ENCODE measurements around the gene NAP1L4. TPM values are rescaled to one million over a fixed set of nuclear protein-coding genes. Genes with fewer than 3 reads are reported as not detected.

The NAP1L4 gene
- total RNA-seq, 4 donors from 2014 or later: 90.0 to 148 (median 125) TPM

DNA sequence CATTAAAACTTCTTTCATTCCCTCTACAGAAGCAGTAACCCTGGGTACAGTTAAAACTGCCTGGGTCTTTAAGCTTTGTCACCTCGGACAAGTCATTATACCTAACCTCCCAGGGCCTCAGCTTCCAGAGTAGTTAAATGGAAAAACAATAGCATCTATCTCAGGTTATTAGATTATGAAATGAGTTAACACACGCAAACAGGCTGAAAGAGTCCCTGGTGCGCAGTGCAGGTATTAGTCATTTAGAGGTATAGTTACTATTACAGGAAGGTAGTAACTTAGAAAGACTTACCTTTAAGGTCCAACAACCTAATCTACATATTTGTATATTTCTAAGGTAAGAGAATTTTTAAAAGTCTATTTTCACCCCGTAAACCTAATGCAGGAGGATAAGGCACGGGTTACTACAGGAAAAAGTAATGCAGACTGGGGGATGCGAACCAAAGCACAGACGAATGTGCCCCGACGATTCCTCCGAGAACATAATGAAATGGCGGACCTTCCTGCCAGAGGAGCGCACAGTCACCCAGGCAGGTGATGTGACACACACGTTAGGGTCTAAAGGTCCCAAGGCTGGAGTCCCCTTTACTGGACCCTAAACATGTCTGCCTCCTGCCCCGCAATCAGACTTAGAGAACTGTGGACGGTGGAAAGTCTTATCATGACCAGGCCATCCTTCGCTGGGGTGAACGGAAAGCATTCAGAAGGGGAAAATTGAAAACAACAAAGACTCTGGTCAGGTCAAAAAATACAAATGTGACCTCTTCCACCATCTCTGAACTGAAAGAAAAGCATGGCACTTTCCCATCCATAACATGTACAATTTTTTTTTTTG lies 1.3 kb downstream of the NAP1L4 start:
- WGBS: 2% methylated on average over 17 of the region's 17 CpGs
- H3K9me3 ChIP-seq: no peaks in the 10 kb centered on the region
- peak overlapping the region; percentile 90 to 97 (median 92) for H3K27ac ChIP-seq (replicated peaks in 1 of 4)
- intact Hi-C loops (cut with DNase I): no loop called here
- peaks cover 0 to 4% (median 0%) of the 10 kb centered on the region in 4 donors for H3K36me3 ChIP-seq
- no peak for DNase-seq (ENCODE audit: extremely low spot score)
- peaks cover 39 to 59% (median 56%) of the 10 kb centered on the region in 4 donors for H3K4me1 ChIP-seq
- TF ChIP-seq POLR2A (IDR thresholded peaks at IDR 0.05; ENCODE audit: low read depth): no peak
- TF ChIP-seq EP300 (IDR thresholded peaks at IDR 0.05): no peak
- TF ChIP-seq POLR2AphosphoS5 (IDR thresholded peaks at IDR 0.05): no peak
- TF ChIP-seq, protein P1, sequence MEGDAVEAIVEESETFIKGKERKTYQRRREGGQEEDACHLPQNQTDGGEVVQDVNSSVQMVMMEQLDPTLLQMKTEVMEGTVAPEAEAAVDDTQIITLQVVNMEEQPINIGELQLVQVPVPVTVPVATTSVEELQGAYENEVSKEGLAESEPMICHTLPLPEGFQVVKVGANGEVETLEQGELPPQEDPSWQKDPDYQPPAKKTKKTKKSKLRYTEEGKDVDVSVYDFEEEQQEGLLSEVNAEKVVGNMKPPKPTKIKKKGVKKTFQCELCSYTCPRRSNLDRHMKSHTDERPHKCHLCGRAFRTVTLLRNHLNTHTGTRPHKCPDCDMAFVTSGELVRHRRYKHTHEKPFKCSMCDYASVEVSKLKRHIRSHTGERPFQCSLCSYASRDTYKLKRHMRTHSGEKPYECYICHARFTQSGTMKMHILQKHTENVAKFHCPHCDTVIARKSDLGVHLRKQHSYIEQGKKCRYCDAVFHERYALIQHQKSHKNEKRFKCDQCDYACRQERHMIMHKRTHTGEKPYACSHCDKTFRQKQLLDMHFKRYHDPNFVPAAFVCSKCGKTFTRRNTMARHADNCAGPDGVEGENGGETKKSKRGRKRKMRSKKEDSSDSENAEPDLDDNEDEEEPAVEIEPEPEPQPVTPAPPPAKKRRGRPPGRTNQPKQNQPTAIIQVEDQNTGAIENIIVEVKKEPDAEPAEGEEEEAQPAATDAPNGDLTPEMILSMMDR (IDR thresholded peaks at IDR 0.05): no peak
- peak overlapping the region; percentile 75 to 91 (median 80) for H3K4me3 ChIP-seq
- no peaks in the 10 kb centered on the region for H3K27me3 ChIP-seq

DNA sequence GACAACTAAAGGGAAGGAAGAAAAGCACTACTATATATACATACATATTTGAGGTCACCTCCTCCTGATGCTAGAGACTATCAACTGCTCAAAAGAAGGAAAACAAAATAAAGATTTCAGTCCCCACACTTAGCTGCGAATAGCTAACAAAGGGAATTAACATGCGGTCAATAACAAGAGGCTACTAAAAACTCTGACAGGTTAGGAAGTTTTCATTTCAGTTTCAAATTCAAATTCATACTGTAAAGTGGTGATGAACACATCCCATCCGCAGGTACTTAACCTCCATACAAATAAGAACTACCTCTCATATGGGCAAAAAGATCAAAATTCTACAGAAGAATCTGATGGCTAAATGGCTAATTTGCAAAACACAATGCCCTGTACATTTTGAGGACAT lies 2.6 kb downstream of the NAP1L4 start:
- Histone ChIP-seq H3K4me1 (peaks cover 39 to 71% (median 66%) of the 10 kb centered on the region in 4 donors), H3K9me3 (no peaks in the 10 kb centered on the region), H3K27me3 (no peaks in the 10 kb centered on the region), H3K36me3 (peaks cover 0 to 4% (median 0%) of the 10 kb centered on the region in 4 donors), H3K27ac (replicated peaks in 1 of 4) (peak overlapping the region; percentile 9 to 93 (median 49)), H3K4me3 (peak overlapping the region; percentile 2 to 76 (median 48))
- TF ChIP-seq POLR2A (IDR thresholded peaks at IDR 0.05; ENCODE audit: low read depth): no peak
- intact Hi-C loops (cut with DNase I): no loop called here
- DNase-seq (ENCODE audit: extremely low spot score): no peak
- WGBS: 42% methylated on average over 3 of the region's 3 CpGs

DNA sequence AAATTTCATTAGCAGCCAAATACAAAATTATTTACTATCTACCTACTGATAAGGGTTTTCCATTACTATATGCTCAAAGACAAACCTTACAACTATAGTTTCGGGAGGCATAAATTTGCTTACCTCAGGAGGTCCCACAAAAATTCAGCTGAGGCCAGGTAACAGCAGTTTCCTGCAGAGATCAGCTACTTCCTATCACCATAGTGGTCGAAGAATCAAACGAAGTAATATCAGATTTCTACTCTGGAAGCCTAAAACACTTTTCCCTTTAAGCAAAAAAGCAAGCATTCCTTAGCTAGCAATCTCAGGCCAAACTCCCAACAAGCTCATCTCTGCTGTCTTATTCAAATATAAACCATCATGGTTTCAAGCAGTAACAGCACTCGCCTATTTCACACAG lies 3.1 kb downstream of the NAP1L4 start:
- TF ChIP-seq EP300 (IDR thresholded peaks at IDR 0.05) (no peak), POLR2A (IDR thresholded peaks at IDR 0.05; ENCODE audit: low read depth) (no peak), POLR2AphosphoS5 (IDR thresholded peaks at IDR 0.05) (no peak)
- TF ChIP-seq, protein P1 (IDR thresholded peaks at IDR 0.05): no peak
- 30% methylated on average over 4 of the region's 4 CpGs for WGBS
- DNase-seq (ENCODE audit: extremely low spot score): no peak
- intact Hi-C loops (cut with DNase I): no loop called here
- Histone ChIP-seq H3K27me3 (no peaks in the 10 kb centered on the region), H3K4me3 (peak overlapping the region; percentile 9 to 76 (median 44)), H3K27ac (replicated peaks in 1 of 4) (peak overlapping the region; percentile 9 to 93 (median 49)), H3K4me1 (peaks cover 39 to 74% (median 71%) of the 10 kb centered on the region in 4 donors), H3K36me3 (peaks cover 0 to 4% (median 0%) of the 10 kb centered on the region in 4 donors), H3K9me3 (no peaks in the 10 kb centered on the region)

DNA sequence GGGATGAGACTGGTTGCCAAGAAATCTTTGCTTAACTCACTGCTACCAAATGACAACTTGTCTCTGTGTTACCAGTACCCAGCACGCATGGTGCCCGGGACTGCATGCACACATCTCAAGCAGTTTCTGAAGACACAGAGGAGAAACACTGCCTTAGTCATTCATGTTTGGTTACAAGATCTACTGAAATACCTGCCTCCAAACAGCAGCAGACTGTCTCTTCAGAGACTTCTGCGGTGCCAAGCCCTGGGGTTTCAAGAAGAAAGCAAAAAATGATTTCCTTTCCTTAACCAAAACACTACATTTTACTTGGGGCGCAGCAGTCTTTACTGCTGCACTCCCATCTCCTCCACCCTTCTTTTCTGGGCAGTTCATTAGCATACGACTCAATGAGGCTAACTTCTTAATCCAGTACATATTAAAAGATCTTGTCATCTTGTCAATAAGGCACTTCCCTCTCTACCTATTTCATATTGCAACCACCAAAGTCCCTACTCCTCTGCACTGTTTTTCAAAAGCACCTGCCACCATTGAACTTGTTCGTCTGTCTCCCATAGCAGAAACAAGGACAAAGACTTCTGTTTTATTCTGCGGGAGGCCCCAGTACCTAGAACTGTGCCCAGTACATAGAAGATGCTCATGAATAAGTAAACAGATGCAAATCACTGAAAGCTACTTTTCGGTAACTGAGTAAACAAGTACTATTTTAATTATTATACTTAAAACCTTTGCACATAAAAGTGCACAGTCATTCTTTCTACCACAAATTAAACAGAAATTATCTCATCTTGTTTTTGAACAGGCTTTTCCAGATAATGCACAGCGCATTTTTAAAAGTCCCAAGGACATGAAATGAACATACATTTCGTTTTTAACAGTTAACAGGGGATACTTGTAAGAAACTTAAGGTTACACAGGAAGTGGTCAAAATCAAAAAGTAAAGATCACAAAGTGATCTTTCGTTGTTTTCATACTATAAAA lies 4.0 kb downstream of the NAP1L4 start:
- Histone ChIP-seq H3K4me1 (peaks cover 43 to 81% (median 76%) of the 10 kb centered on the region in 4 donors), H3K9me3 (no peaks in the 10 kb centered on the region), H3K36me3 (peaks cover 0 to 4% (median 0%) of the 10 kb centered on the region in 4 donors), H3K27me3 (no peaks in the 10 kb centered on the region), H3K27ac (replicated peaks in 1 of 4) (peak overlapping the region in 2 of 4 donors; percentile 10 to 52), H3K4me3 (peak overlapping the region in 2 of 4 donors; percentile 75 to 76)
- DNase-seq (ENCODE audit: extremely low spot score): no peak
- WGBS: 50% methylated on average over 11 of the region's 11 CpGs
- intact Hi-C loops (cut with DNase I): no loop called here
- TF ChIP-seq POLR2A (IDR thresholded peaks at IDR 0.05; ENCODE audit: low read depth): no peak

DNA sequence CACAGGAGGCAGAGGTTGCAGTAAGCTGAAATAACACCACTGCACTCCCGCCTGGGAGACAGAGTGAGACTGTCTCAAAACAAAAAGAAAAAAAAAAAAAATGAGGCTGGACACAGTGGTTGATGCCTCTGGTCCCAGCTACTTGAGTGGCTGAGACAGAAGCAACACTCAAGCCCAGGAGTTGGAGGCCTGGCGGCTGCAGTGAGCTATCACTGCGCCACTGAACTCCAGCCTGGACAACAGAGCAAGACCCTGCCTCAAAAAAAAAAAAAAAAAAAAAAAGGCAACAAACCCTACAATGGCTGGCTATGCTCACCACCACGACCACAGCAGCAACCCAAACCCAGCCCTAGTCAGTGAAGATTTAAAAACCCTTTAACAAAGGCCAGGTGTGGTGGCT lies 8.2 kb downstream of the NAP1L4 start:
- Histone ChIP-seq H3K27me3 (no peaks in the 10 kb centered on the region), H3K9me3 (no peaks in the 10 kb centered on the region), H3K27ac (replicated peaks in 1 of 4) (no peak overlapping the region), H3K4me1 (peaks cover 32 to 67% (median 65%) of the 10 kb centered on the region in 4 donors), H3K4me3 (no peak overlapping the region), H3K36me3 (peaks cover 0 to 12% (median 1%) of the 10 kb centered on the region in 4 donors)
- TF ChIP-seq EP300 (IDR thresholded peaks at IDR 0.05) (no peak), POLR2A (IDR thresholded peaks at IDR 0.05; ENCODE audit: low read depth) (no peak), POLR2AphosphoS5 (IDR thresholded peaks at IDR 0.05) (no peak)
- TF ChIP-seq, protein P1 (IDR thresholded peaks at IDR 0.05): no peak
- no peak for DNase-seq (ENCODE audit: extremely low spot score)
- intact Hi-C loops (cut with DNase I): no loop called here
- WGBS: 93% methylated on average over 4 of the region's 4 CpGs
